CD4-positive, alpha-beta T cell (primary cell): ENCODE results near the gene SLC2A1. TPM values are rescaled to one million over a fixed set of nuclear protein-coding genes. Genes with fewer than 3 reads are reported as not detected.

ENCODE experiments used
- ATAC-seq: fragments of 200-7000 bp; cut with Tn5 transposase; one replicate; pipeline ENCODE4 v1.10.0; 2022; ENCODE audit warnings: mild to moderate bottlenecking; ENCODE audit not compliant: poor library complexity
- CTCF ChIA-PET: fragments of 350-600 bp; sonication (Branson Sonifier 250); formaldehyde crosslinking; loops from one replicate; lab custom pipeline; 2021; ENCODE audit warnings: antibody characterized with exemption, inconsistent platforms; lab: Charles Lee
- POLR2A ChIA-PET: fragments of 350-600 bp; sonication (Branson Sonifier 250); formaldehyde crosslinking; loops from one replicate; lab custom pipeline; 2021; ENCODE audit warnings: antibody characterized with exemption, inconsistent platforms; lab: Charles Lee
- DNase-seq, 14 experiments: peaks; one replicate each; pipeline ENCODE4 v3.0.0-alpha.2; 2013 to 2020; ENCODE audit warnings: mixed read lengths in 2 of 14
- H3K27ac ChIP-seq, 2 donors: one replicate each; pipeline versions ENCODE4 v1.5.1 to v1.7.0; 2013; ENCODE audit warnings: low read length in 2 of 2, low read depth in 1 of 2, mild to moderate bottlenecking in 1 of 2
- H3K27me3 ChIP-seq, 2 experiments: 1 replicate in 1 of 2; 2 replicates in 1 of 2; pipeline versions ENCODE4 v1.6.1 to v1.7.0; 2013; ENCODE audit warnings: low read length in 2 of 2, control low read depth in 1 of 2, mild to moderate bottlenecking in 1 of 2, moderate library complexity in 1 of 2; ENCODE audit not compliant: insufficient read depth in 2 of 2, control insufficient read depth in 1 of 2
- H3K36me3 ChIP-seq: one replicate; pipeline ENCODE4 v1.6.1; 2013; ENCODE audit warnings: low read length, control low read depth; ENCODE audit not compliant: insufficient read depth
- H3K4me1 ChIP-seq: one replicate; pipeline ENCODE4 v1.6.1; 2013; ENCODE audit warnings: low read length, control low read depth; ENCODE audit not compliant: insufficient read depth
- H3K4me3 ChIP-seq: one replicate; pipeline ENCODE4 v1.5.1; 2013; ENCODE audit warnings: mild to moderate bottlenecking, low read length, moderate library complexity
- H3K9me3 ChIP-seq, 2 experiments: 1 replicate in 1 of 2; 2 replicates in 1 of 2; pipeline versions ENCODE4 v1.6.1 to v1.7.0; 2013; ENCODE audit warnings: low read length in 2 of 2, mild to moderate bottlenecking in 2 of 2, control low read depth in 1 of 2, moderate library complexity in 1 of 2; ENCODE audit not compliant: control insufficient read depth in 1 of 2, insufficient read depth in 1 of 2
- H3K27ac Mint-ChIP-seq: one replicate; pipeline ENCODE4 v1.8.0; 2020; ENCODE audit warnings: mixed read lengths
- H3K27me3 Mint-ChIP-seq: one replicate; pipeline ENCODE4 v1.8.0; 2021; ENCODE audit warnings: mixed read lengths
- H3K36me3 Mint-ChIP-seq: one replicate; pipeline ENCODE4 v1.8.0; 2021; ENCODE audit warnings: low read depth, mixed read lengths
- H3K4me1 Mint-ChIP-seq: one replicate; pipeline ENCODE4 v1.8.0; 2021; ENCODE audit warnings: low read depth, mixed read lengths
- H3K4me3 Mint-ChIP-seq: one replicate; pipeline ENCODE4 v1.8.0; 2020; ENCODE audit warnings: mild to moderate bottlenecking, mixed read lengths
- H3K9me3 Mint-ChIP-seq: one replicate; pipeline ENCODE4 v1.8.0; 2020; ENCODE audit warnings: mixed read lengths
- intact Hi-C, 2 experiments: fragments of 100-400 bp; cut with DNase I in 1 of 2; cut with micrococcal nuclease in 1 of 2; formaldehyde crosslinking; loops; one replicate each; pipeline versions ENCODE4 v1.15.1 to v1.9.0; 2023 to 2025; cut with DNase I, micrococcal nuclease
- total RNA-seq, 174 experiments: library from RNA in 2 of 174; stranded (reverse) in 2 of 174; gene quantifications; one replicate each; pipeline ENCODE4 v1.2.3 and lab custom pipeline; 2021 to 2026
- TF ChIP-seq, protein P1 (sequence below): fragments of 200-600 bp; IDR thresholded peaks from one replicate; pipeline ENCODE4 v1.8.0; 2022; ENCODE audit warnings: antibody characterized with exemption, mild to moderate bottlenecking

SLC2A1 gene
- total RNA-seq, 2 experiments from 2014 or later = 78.6 to 80.9 TPM

DNA sequence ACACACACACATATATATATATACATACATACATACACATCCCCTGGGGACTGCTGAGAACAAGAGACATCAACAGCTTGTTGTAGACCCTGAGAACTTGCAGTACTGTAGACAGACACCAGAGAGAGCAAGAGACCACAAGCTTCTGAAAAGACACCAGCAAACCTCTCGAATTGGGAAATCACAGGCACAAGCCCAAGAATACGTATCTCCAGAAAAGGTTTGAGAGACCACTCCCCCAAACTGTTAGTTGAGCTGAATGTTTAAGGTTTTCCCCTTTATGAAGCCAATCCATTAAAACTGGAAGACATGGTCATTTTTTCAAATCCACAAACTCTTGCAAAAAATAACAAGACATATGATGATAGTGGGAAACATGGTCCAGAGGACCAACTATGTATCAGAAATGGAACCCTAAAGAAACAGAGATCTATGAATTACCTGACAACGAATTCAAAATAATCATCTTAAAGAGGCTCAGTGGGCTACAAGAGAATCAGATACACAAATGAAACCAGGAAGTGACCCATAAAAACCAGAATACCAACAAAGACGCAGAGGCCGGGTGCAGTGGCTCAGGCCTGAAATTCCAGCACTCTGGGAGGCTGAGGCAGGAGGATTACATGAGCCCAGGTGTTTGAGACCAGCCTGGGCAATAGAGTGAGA is 45.1 kb downstream of the SLC2A1 start:
- intact Hi-C loops = loop anchor here (1.0 to 5.0 kb wide), 7 partner anchors 135 to 501 kb away; no protein-coding TSS in a partner anchor
- TF ChIP-seq, protein P1, sequence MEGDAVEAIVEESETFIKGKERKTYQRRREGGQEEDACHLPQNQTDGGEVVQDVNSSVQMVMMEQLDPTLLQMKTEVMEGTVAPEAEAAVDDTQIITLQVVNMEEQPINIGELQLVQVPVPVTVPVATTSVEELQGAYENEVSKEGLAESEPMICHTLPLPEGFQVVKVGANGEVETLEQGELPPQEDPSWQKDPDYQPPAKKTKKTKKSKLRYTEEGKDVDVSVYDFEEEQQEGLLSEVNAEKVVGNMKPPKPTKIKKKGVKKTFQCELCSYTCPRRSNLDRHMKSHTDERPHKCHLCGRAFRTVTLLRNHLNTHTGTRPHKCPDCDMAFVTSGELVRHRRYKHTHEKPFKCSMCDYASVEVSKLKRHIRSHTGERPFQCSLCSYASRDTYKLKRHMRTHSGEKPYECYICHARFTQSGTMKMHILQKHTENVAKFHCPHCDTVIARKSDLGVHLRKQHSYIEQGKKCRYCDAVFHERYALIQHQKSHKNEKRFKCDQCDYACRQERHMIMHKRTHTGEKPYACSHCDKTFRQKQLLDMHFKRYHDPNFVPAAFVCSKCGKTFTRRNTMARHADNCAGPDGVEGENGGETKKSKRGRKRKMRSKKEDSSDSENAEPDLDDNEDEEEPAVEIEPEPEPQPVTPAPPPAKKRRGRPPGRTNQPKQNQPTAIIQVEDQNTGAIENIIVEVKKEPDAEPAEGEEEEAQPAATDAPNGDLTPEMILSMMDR = peak; percentile 80
- Mint-ChIP-seq H3K4me3 (no peak overlapping the region), H3K27me3 (peaks cover 7% of the 10 kb centered on the region), H3K36me3 (no peaks in the 10 kb centered on the region), H3K27ac (no peak overlapping the region), H3K4me1 (peaks cover 4% of the 10 kb centered on the region), H3K9me3 (no peaks in the 10 kb centered on the region)
- ChIA-PET CTCF (interaction anchor here (0.5 to 9.4 kb wide), 30 partner anchors 10 to 549 kb away, joined by 3 to 205 read pairs (median 3); partner anchors contain the start of genes C1orf50, P3H1 and ZNF691), POLR2A (interaction anchor here (0.7 to 5.3 kb wide), 5 partner anchors 9 to 160 kb away, joined by 5 to 47 read pairs (median 6); partner anchors contain the start of genes C1orf50 and P3H1)
- peaks cover 5 to 6% of the 10 kb centered on the region in 2 experiments for H3K9me3 ChIP-seq
- H3K27me3 ChIP-seq = no peaks in the 10 kb centered on the region
- no peak overlapping the region for H3K27ac ChIP-seq
- no peaks in the 10 kb centered on the region for H3K36me3 ChIP-seq
- no peak overlapping the region for H3K4me3 ChIP-seq
- no peaks in the 10 kb centered on the region for H3K4me1 ChIP-seq
- DNase-seq (peak in 11 of 14 experiments; percentile 32 to 88 (median 61)), ATAC-seq (peak; percentile 98)

DNA sequence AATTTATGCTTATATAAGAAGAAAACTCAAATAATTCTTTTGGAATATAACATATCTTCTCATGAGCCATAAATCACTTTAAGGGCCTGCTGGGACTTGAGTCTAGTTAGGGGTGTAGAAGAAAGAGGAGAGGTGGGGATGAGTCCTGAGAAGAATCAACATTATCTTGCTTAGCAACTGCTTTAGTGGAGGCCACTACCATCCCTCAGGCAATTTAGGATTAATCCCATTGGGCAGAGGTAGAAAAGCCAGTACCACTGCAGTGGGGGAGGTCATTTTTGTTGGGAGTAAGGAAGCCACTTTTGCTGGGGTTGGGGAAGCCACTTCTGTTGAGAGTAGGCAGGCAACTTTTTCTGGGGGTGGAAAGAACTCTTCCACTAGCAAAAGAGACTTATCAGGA is 47.7 kb downstream of the SLC2A1 start:
- Histone ChIP-seq H3K36me3 (no peaks in the 10 kb centered on the region), H3K9me3 (peaks cover 5 to 6% of the 10 kb centered on the region in 2 experiments), H3K27me3 (no peaks in the 10 kb centered on the region), H3K4me1 (no peaks in the 10 kb centered on the region), H3K27ac (no peak overlapping the region), H3K4me3 (no peak overlapping the region)
- Mint-ChIP-seq H3K36me3 (no peaks in the 10 kb centered on the region), H3K27me3 (peaks cover 7% of the 10 kb centered on the region), H3K4me1 (peaks cover 4% of the 10 kb centered on the region), H3K4me3 (no peak overlapping the region), H3K9me3 (no peaks in the 10 kb centered on the region), H3K27ac (no peak overlapping the region)
- TF ChIP-seq, protein P1 = no peak
- CTCF ChIA-PET = interaction anchor here (9.4 kb wide), 1 partner anchor 162 kb away, joined by 205 read pairs; no protein-coding TSS in a partner anchor
- DNase-seq (no peak), ATAC-seq (no peak)
- intact Hi-C loops = loop anchor here (5.0 kb wide), 3 partner anchors 134 to 334 kb away; no protein-coding TSS in a partner anchor
- POLR2A ChIA-PET = no interaction called here

DNA sequence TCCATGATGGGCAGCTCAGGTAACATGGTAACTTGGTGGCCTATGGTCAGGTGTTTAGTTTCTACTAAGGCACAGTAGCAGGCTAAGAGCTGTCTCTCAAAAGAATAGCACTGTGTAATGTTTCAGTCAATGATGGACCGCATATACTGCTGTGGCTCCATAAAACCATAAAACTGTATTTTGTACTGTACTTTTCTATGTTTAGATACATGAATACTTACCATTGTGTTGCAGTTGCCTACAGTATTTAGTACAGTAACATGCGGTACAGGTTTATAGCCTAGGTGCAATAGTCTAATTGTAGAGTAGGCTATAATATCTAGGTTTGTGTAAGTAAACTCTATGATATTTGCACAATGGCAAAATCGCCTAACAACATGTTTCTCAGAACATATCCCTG is 50.6 kb downstream of the SLC2A1 start:
- ChIA-PET CTCF (no interaction called here), POLR2A (no interaction called here)
- DNase-seq = no peak
- H3K4me1 ChIP-seq = no peaks in the 10 kb centered on the region
- no peaks in the 10 kb centered on the region for H3K36me3 ChIP-seq
- H3K36me3 Mint-ChIP-seq = no peaks in the 10 kb centered on the region
- no peak overlapping the region for H3K4me3 ChIP-seq
- no peaks in the 10 kb centered on the region for H3K27me3 Mint-ChIP-seq
- no peak overlapping the region for H3K27ac ChIP-seq
- H3K27me3 ChIP-seq = no peaks in the 10 kb centered on the region
- H3K4me1 Mint-ChIP-seq = no peaks in the 10 kb centered on the region
- no peak overlapping the region for H3K27ac Mint-ChIP-seq
- TF ChIP-seq, protein P1 = no peak
- H3K9me3 Mint-ChIP-seq = no peaks in the 10 kb centered on the region
- no peak overlapping the region for H3K4me3 Mint-ChIP-seq
- no peak for ATAC-seq
- H3K9me3 ChIP-seq = no peaks in the 10 kb centered on the region
- intact Hi-C loops = no loop called here
